Astrocyte (in vitro differentiated cells and primary cell): ENCODE measurements around the gene ALKBH4. TPM values are rescaled to one million over a fixed set of nuclear protein-coding genes. Genes with fewer than 3 reads are reported as not detected.

ENCODE experiments used
- DNase-seq: peaks from one replicate; pipeline ENCODE4 v3.0.0-alpha.2; 2010; ENCODE audit warnings: low read depth
- FAIRE-seq: peaks from 2 replicates; lab custom pipeline; 2011; peaks lifted over from hg19 to GRCh38; lab: Jason Lieb, UNC
- H2AFZ ChIP-seq: 2 replicates; pipeline ENCODE4 v1.6.0; 2012; ENCODE audit warnings: low read depth, low read length, inconsistent platforms
- H3K27ac ChIP-seq: 2 replicates; pipeline ENCODE4 v1.5.1; 2011; ENCODE audit warnings: low read depth, low read length, inconsistent platforms
- H3K27me3 ChIP-seq: 2 replicates; pipeline ENCODE4 v1.6.0; 2011; ENCODE audit warnings: low read length, inconsistent platforms; ENCODE audit not compliant: insufficient read depth
- H3K36me3 ChIP-seq: 2 replicates; pipeline ENCODE4 v1.5.1; 2011; ENCODE audit warnings: low read length, inconsistent platforms; ENCODE audit not compliant: insufficient read depth
- H3K4me1 ChIP-seq: 2 replicates; pipeline ENCODE4 v1.5.1; 2011; ENCODE audit warnings: low read length, inconsistent platforms; ENCODE audit not compliant: insufficient read depth
- H3K4me2 ChIP-seq: 2 replicates; pipeline ENCODE4 v1.6.0; 2012; ENCODE audit warnings: low read length, inconsistent platforms
- H3K4me3 ChIP-seq: 2 replicates; pipeline ENCODE4 v1.5.1; 2011; ENCODE audit warnings: low read depth, mild to moderate bottlenecking, low read length, inconsistent platforms; ENCODE audit not compliant: insufficient read depth
- H3K79me2 ChIP-seq: 2 replicates; pipeline ENCODE4 v1.6.0; 2012; ENCODE audit warnings: mild to moderate bottlenecking, low read length, inconsistent platforms; ENCODE audit not compliant: insufficient read depth
- H3K9ac ChIP-seq: 2 replicates; pipeline ENCODE4 v1.6.0; 2012; ENCODE audit warnings: mild to moderate bottlenecking, low read length, inconsistent platforms
- H3K9me3 ChIP-seq: 2 replicates; pipeline ENCODE4 v1.5.1; 2012; ENCODE audit warnings: low read depth, mild to moderate bottlenecking, low read length, inconsistent platforms; ENCODE audit not compliant: insufficient read depth
- H4K20me1 ChIP-seq: 2 replicates; pipeline ENCODE4 v1.6.0; 2012; ENCODE audit warnings: low read length, inconsistent platforms; ENCODE audit not compliant: insufficient read depth
- H3K27ac Mint-ChIP-seq: one replicate; pipeline ENCODE4 v1.8.0; 2021; ENCODE audit warnings: mild to moderate bottlenecking, mixed read lengths; ENCODE audit not compliant: unreplicated experiment
- H3K27me3 Mint-ChIP-seq: one replicate; pipeline ENCODE4 v1.8.0; 2021; ENCODE audit warnings: low read depth, mixed read lengths; ENCODE audit not compliant: unreplicated experiment
- H3K36me3 Mint-ChIP-seq: one replicate; pipeline ENCODE4 v1.8.0; 2021; ENCODE audit warnings: low read depth, mixed read lengths; ENCODE audit not compliant: unreplicated experiment
- H3K4me1 Mint-ChIP-seq: one replicate; pipeline ENCODE4 v1.8.0; 2021; ENCODE audit warnings: low read depth, mixed read lengths; ENCODE audit not compliant: unreplicated experiment
- H3K4me3 Mint-ChIP-seq: one replicate; pipeline ENCODE4 v1.8.0; 2021; ENCODE audit warnings: mild to moderate bottlenecking, moderate library complexity, mixed read lengths; ENCODE audit not compliant: unreplicated experiment
- H3K9me3 Mint-ChIP-seq: one replicate; pipeline ENCODE4 v1.8.0; 2021; ENCODE audit warnings: mild to moderate bottlenecking, mixed read lengths; ENCODE audit not compliant: unreplicated experiment
- CTCF ChIP-seq: IDR thresholded peaks from 2 replicates; pipeline ENCODE4 v1.5.1; 2011; ENCODE audit warnings: low read depth, mild to moderate bottlenecking, inconsistent platforms, low read length, moderate library complexity; ENCODE audit not compliant: insufficient read depth
- EZH2 ChIP-seq: IDR thresholded peaks from 2 replicates; pipeline ENCODE4 v1.6.1; 2012; ENCODE audit warnings: mild to moderate bottlenecking, low read length, inconsistent platforms; ENCODE audit not compliant: insufficient read depth
- total RNA-seq: library from RNA; stranded (reverse); gene quantifications from 2 replicates; pipeline ENCODE4 v1.2.1, GENCODE V29; 2021

ALKBH4 gene
- total RNA-seq, 1 donor from 2014 or later, result 8.7 TPM

GRCh38 chr7:102444961-102445673 is 19.5 kb downstream of the ALKBH4 start:
- no peaks in the 10 kb centered on the region for H3K27me3 ChIP-seq
- H3K4me2 ChIP-seq, result no peak overlapping the region
- no peak overlapping the region for H3K4me3 ChIP-seq
- H3K79me2 ChIP-seq, result no peaks in the 10 kb centered on the region
- no peak overlapping the region for H3K9ac ChIP-seq
- H3K36me3 Mint-ChIP-seq, result peaks cover 11% of the 10 kb centered on the region
- no peak overlapping the region for H3K4me3 Mint-ChIP-seq
- TF ChIP-seq EZH2 (no peak), CTCF (no peak)
- H4K20me1 ChIP-seq, result peaks cover 9% of the 10 kb centered on the region
- peaks cover 19% of the 10 kb centered on the region for H3K4me1 ChIP-seq
- peaks cover 2% of the 10 kb centered on the region for H3K4me1 Mint-ChIP-seq
- H2AFZ ChIP-seq, result no peak overlapping the region
- H3K36me3 ChIP-seq, result no peaks in the 10 kb centered on the region
- no peaks in the 10 kb centered on the region for H3K9me3 Mint-ChIP-seq
- no peaks in the 10 kb centered on the region for H3K9me3 ChIP-seq
- DNase-seq (no peak), FAIRE-seq (no peak)
- no peak overlapping the region for H3K27ac Mint-ChIP-seq
- H3K27ac ChIP-seq, result no peak overlapping the region
- H3K27me3 Mint-ChIP-seq, result no peaks in the 10 kb centered on the region

- Mint-ChIP-seq H3K4me1 (peaks cover 6% of the 10 kb centered on the region), H3K9me3 (no peaks in the 10 kb centered on the region), H3K36me3 (peaks cover 12% of the 10 kb centered on the region), H3K4me3 (peak overlapping the region; percentile 27), H3K27ac (peak overlapping the region; percentile 81), H3K27me3 (no peaks in the 10 kb centered on the region)
- FAIRE-seq (peak; percentile 37), DNase-seq (peak; percentile 73)
- Histone ChIP-seq H3K27ac (peak overlapping the region; percentile 36), H3K36me3 (no peaks in the 10 kb centered on the region), H3K9me3 (no peaks in the 10 kb centered on the region), H3K79me2 (peaks cover 11% of the 10 kb centered on the region), H2AFZ (no peak overlapping the region), H3K27me3 (no peaks in the 10 kb centered on the region), H3K4me3 (no peak overlapping the region), H3K9ac (no peak overlapping the region), H3K4me1 (peaks cover 12% of the 10 kb centered on the region), H4K20me1 (peaks cover 7% of the 10 kb centered on the region), H3K4me2 (peak overlapping the region; percentile 60)
- TF ChIP-seq CTCF, result no peak
- TF ChIP-seq EZH2, result no peak
These were observed 24.5 kb downstream of the ALKBH4 start for GRCh38 chr7:102439963-102440795.
